Measurements from ENCODE around the gene HOXA9.

DNA sequence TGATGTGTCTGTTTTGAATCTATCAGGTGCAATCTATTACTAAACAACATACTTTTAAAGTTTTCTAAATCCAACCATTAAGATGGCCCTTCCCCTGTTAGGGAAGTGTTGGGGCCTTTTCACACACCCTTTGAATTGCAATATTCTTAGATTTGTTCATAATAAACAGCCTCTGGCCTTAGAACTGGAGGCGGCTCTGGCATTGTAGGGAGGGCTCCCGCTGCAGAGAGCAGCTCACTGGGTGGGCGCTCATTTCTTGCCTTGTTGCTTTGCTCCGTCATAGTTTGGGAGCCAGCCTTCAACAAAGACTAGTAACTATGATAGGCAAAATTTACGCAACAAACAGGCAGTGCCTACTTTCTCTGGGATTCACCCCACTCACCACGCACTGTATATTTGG, 13.0 kb upstream of the HOXA9 start:
- TF ChIP-seq, protein P1, sequence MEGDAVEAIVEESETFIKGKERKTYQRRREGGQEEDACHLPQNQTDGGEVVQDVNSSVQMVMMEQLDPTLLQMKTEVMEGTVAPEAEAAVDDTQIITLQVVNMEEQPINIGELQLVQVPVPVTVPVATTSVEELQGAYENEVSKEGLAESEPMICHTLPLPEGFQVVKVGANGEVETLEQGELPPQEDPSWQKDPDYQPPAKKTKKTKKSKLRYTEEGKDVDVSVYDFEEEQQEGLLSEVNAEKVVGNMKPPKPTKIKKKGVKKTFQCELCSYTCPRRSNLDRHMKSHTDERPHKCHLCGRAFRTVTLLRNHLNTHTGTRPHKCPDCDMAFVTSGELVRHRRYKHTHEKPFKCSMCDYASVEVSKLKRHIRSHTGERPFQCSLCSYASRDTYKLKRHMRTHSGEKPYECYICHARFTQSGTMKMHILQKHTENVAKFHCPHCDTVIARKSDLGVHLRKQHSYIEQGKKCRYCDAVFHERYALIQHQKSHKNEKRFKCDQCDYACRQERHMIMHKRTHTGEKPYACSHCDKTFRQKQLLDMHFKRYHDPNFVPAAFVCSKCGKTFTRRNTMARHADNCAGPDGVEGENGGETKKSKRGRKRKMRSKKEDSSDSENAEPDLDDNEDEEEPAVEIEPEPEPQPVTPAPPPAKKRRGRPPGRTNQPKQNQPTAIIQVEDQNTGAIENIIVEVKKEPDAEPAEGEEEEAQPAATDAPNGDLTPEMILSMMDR (IDR thresholded peaks at IDR 0.05): no peak
- no peak for TF ChIP-seq EP300 (IDR thresholded peaks at IDR 0.05)
- no peak for TF ChIP-seq POLR2AphosphoS5 (IDR thresholded peaks at IDR 0.05)

All from stomach (tissue), 4 donors.